Transverse colon (tissue), 4 donors: ENCODE data around the gene LINS1. TPM values are rescaled to one million over a fixed set of nuclear protein-coding genes. Genes with fewer than 3 reads are reported as not detected.

Source experiments
- DNase-seq: peaks from one replicate; pipeline ENCODE4 v3.0.0-alpha.2; 2019
- H3K27ac ChIP-seq, 4 donors: fragments of 200-600 bp; sonication (generic); 2 replicates each; pipeline ENCODE4 v1.5.1; 2016 to 2018; ENCODE audit warnings: inconsistent platforms in 4 of 4
- H3K27me3 ChIP-seq: fragments of 200-600 bp; sonication (generic); 2 replicates; pipeline ENCODE4 v1.5.1; 2017; ENCODE audit warnings: inconsistent platforms
- H3K36me3 ChIP-seq, 4 donors: fragments of 200-600 bp; sonication (generic); 2 replicates each; pipeline ENCODE4 v1.5.1; 2017 to 2019; ENCODE audit warnings: inconsistent platforms in 4 of 4
- H3K4me1 ChIP-seq, 4 donors: fragments of 200-600 bp; sonication (generic); 2 replicates each; pipeline ENCODE4 v1.5.1; 2017 to 2020; ENCODE audit warnings: inconsistent platforms in 4 of 4
- H3K4me3 ChIP-seq, 4 donors: fragments of 200-600 bp; sonication (generic); 1 replicate in 1 of 4; 2 replicates in 3 of 4; pipeline versions ENCODE4 v1.5.1 to v1.6.1; 2017 to 2019; ENCODE audit warnings: inconsistent platforms in 4 of 4
- H3K9me3 ChIP-seq, 2 donors: fragments of 200-600 bp; sonication (generic); 2 replicates each; pipeline ENCODE4 v1.5.1; 2017 to 2019; ENCODE audit warnings: inconsistent platforms in 2 of 2
- CTCF ChIP-seq, 5 experiments: fragments of 200-600 bp in 3 of 5; fragments of 450-650 bp in 2 of 5; sonication (generic) in 3 of 5; IDR thresholded peaks; 1 replicate in 2 of 5; 2 replicates in 3 of 5; pipeline ENCODE4 v1.5.1; 2016 to 2017; ENCODE audit warnings: antibody characterized with exemption in 5 of 5, inconsistent platforms in 3 of 5, mild to moderate bottlenecking in 2 of 5, moderate library complexity in 1 of 5
- EP300 ChIP-seq: sonication (generic); formaldehyde crosslinking; IDR thresholded peaks from one replicate; pipeline ENCODE4 v1.6.1; 2017; ENCODE audit warnings: antibody characterized with exemption, low read depth
- POLR2A ChIP-seq: fragments of 450-650 bp; IDR thresholded peaks from one replicate; pipeline ENCODE4 v1.6.1; 2016; ENCODE audit warnings: antibody characterized with exemption, mild to moderate bottlenecking, moderate library complexity
- POLR2AphosphoS5 ChIP-seq, 3 donors: sonication (generic); formaldehyde crosslinking; IDR thresholded peaks; one replicate each; pipeline ENCODE4 v1.6.1; 2016; ENCODE audit warnings: antibody characterized with exemption in 3 of 3
- WGBS, 2 donors: methylation state at CpG; one replicate each; pipeline ENCODE4 v1.1.5; 2018; ENCODE audit warnings: low coverage in 1 of 2; 5-methylcytosine and 5-hydroxymethylcytosine counted together
- in situ Hi-C, 4 donors: fragments of 200-750 bp; cut with MboI; loops; one replicate each; pipeline versions ENCODE4 v1.15.0 to v1.15.1; 2017; ENCODE audit warnings: low sequenced_read_pairs in 3 of 4, low pct_ligation_motif_present in 1 of 4, low pct_unique_long_range_greater_than_20kb in 1 of 4
- intact Hi-C: fragments of 100-400 bp; cut with DNase I; formaldehyde crosslinking; loops from one replicate; pipeline ENCODE4 v1.15.1; 2023; ENCODE audit warnings: low total_unique reads
- total RNA-seq, 4 donors: library from RNA; depleted of rRNA; stranded (reverse); fragments of >200 nt; gene quantifications; one replicate each; pipeline ENCODE4 v1.1.0, GENCODE V29; 2016

Gene LINS1
- total RNA-seq, 4 donors from 2014 or later = 24.7 to 48.9 (median 39.2) TPM

GRCh38 chr15:100602823-100603393 is 924 bp upstream of the LINS1 start:
- whole genome bisulfite sequencing, 2 donors = 0 to 1% methylated on average over 4 to 16 of the region's 16 CpGs
- Histone ChIP-seq H3K9me3 (no peaks in the 10 kb centered on the region), H3K4me1 (peaks cover 12 to 41% (median 23%) of the 10 kb centered on the region in 4 donors), H3K27me3 (no peaks in the 10 kb centered on the region), H3K4me3 (peak overlapping the region; percentile 70 to 98 (median 88)), H3K36me3 (peaks cover 0 to 9% (median 0%) of the 10 kb centered on the region in 4 donors), H3K27ac (peak overlapping the region; percentile 85 to 94 (median 91))
- intact Hi-C loops = no loop called here
- in situ Hi-C loops = no loop called here
- peak; percentile 43 for DNase-seq
- TF ChIP-seq POLR2A (peak; percentile 11), POLR2AphosphoS5 (IDR thresholded peaks at IDR 0.05) (no peak)

- Histone ChIP-seq H3K27ac (peak overlapping the region; percentile 79 to 90 (median 86)), H3K9me3 (no peaks in the 10 kb centered on the region), H3K27me3 (no peaks in the 10 kb centered on the region), H3K4me1 (peaks cover 12 to 49% (median 23%) of the 10 kb centered on the region in 4 donors), H3K36me3 (peaks cover 0 to 9% (median 0%) of the 10 kb centered on the region in 4 donors), H3K4me3 (peak overlapping the region; percentile 69 to 91 (median 85))
- TF ChIP-seq CTCF (IDR thresholded peaks at IDR 0.05) (no peak), POLR2A (no peak), EP300 (no peak), POLR2AphosphoS5 (IDR thresholded peaks at IDR 0.05) (no peak)
- in situ Hi-C loops = no loop called here
- intact Hi-C loops = no loop called here
- no peak for DNase-seq
- 0% methylated on average over 1 to 20 of the region's 21 CpGs for WGBS, 2 donors
These were observed 344 bp downstream of the LINS1 start for GRCh38 chr15:100601617-100602063.

- intact Hi-C loops (no loop called here), in situ Hi-C loops (no loop called here)
- Histone ChIP-seq H3K4me1 (peaks cover 12 to 54% (median 23%) of the 10 kb centered on the region in 4 donors), H3K4me3 (peak overlapping the region; percentile 69 to 91 (median 85)), H3K36me3 (peaks cover 0 to 9% (median 0%) of the 10 kb centered on the region in 4 donors), H3K27ac (peak overlapping the region in 3 of 4 donors; percentile 79 to 90 (median 82)), H3K9me3 (no peaks in the 10 kb centered on the region), H3K27me3 (no peaks in the 10 kb centered on the region)
- no peak for TF ChIP-seq POLR2A
- DNase-seq = no peak
- whole genome bisulfite sequencing, 2 donors = 0 to 2% methylated on average over 9 to 10 of the region's 10 CpGs
These were observed 821 bp downstream of the LINS1 start for GRCh38 chr15:100601163-100601562.

- in situ Hi-C loops = loop anchor here in 1 of 4 donors (25.0 kb wide), 1 partner anchor 661 kb away; no protein-coding TSS in a partner anchor
- H3K4me3 ChIP-seq = no peak overlapping the region
These were observed 3.3 kb downstream of the LINS1 start for GRCh38 chr15:100598655-100599054.

More at GRCh38 chr15:100598655-100599054, 3.3 kb downstream of the LINS1 start:
- no peaks in the 10 kb centered on the region for H3K27me3 ChIP-seq
- H3K4me1 ChIP-seq = peaks cover 9 to 43% (median 16%) of the 10 kb centered on the region in 4 donors
- 83 to 90% methylated on average over 1 of the region's 1 CpG for WGBS, 2 donors
- H3K27ac ChIP-seq = no peak overlapping the region
- intact Hi-C loops = no loop called here
- no peak for DNase-seq
- no peaks in the 10 kb centered on the region for H3K9me3 ChIP-seq
- H3K36me3 ChIP-seq = no peaks in the 10 kb centered on the region
- TF ChIP-seq POLR2AphosphoS5 (IDR thresholded peaks at IDR 0.05) (no peak), POLR2A (no peak), EP300 (no peak), CTCF (IDR thresholded peaks at IDR 0.05) (no peak)
